ENCODE results near the gene STX4. TPM values are rescaled to one million over a fixed set of nuclear protein-coding genes. Genes with fewer than 3 reads are reported as not detected.

STX4 gene
- total RNA-seq, 1 experiment from 2014 or later = 26.0 TPM

DNA sequence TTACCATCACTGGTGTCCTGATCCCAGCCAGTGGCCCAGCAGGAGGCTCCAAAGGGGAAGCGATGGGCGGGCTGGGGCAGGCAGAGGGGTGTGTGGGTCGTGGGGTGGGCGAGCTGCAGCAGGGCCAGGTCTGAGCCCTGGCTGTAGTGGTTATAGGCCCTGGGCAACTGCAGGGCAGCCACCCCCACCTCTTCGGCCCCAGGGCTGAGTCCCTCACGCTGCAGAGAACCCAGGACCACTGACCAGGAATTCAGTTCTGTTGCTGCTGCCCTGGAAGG, 53.2 kb downstream of the STX4 start:
- Histone ChIP-seq H3K4me3 (replicated peaks in 1 of 2; ENCODE audit: low read depth in 1 of 2, low read length in 2 of 2) (no peak overlapping the region), H3K4me2 (ENCODE audit: low read length) (no peak overlapping the region), H3K79me2 (ENCODE audit: insufficient read depth, low read length) (peaks cover 9% of the 10 kb centered on the region; the same call in 1 of the 2 replicates), H3K27me3 (ENCODE audit: insufficient read depth, low read length) (no peaks in the 10 kb centered on the region), H3K9ac (ENCODE audit: low read length) (no peak overlapping the region), H3K4me1 (ENCODE audit: control insufficient read depth in 1 of 2, insufficient read depth in 2 of 2, low read length in 2 of 2) (peaks cover 0 to 11% of the 10 kb centered on the region in 2 experiments; a peak in 1 of 4 replicates), H4K20me1 (ENCODE audit: insufficient read depth) (no peaks in the 10 kb centered on the region), H3K9me2 (ENCODE audit: insufficient read depth) (no peaks in the 10 kb centered on the region), H3K36me3 (ENCODE audit: control insufficient read depth in 1 of 2, insufficient read depth in 2 of 2, low read length in 2 of 2) (peaks cover 0 to 14% of the 10 kb centered on the region in 2 experiments; a peak in 3 of 4 replicates), H3K27ac (ENCODE audit: low read depth, low read length) (no peak overlapping the region), H3K9me3 (ENCODE audit: control insufficient read depth in 1 of 2, insufficient read depth in 1 of 2, low read depth in 1 of 2, low read length in 2 of 2) (no peaks in the 10 kb centered on the region), H2AFZ (ENCODE audit: low read depth, low read length, poor library complexity, severe bottlenecking) (no peak overlapping the region)
- CTCF ChIA-PET = no interaction called here
- ATAC-seq = no peak
- RAD21 ChIA-PET (ENCODE audit: low non-redundant PET in 1 of 2, low total read pairs in 2 of 2, uncharacterized antibody in 2 of 2, unreplicated experiment in 2 of 2) = no interaction called here
- no TSS peak for BruUV-seq (replicated peaks)
- no peak for DNase-seq (ENCODE audit: low read depth, low spot score)
- intact Hi-C loops (cut with micrococcal nuclease) = no loop called here
- POLR2A ChIA-PET = no interaction called here
- TF ChIP-seq, protein P1, sequence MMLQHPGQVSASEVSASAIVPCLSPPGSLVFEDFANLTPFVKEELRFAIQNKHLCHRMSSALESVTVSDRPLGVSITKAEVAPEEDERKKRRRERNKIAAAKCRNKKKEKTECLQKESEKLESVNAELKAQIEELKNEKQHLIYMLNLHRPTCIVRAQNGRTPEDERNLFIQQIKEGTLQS (IDR thresholded peaks at IDR 0.05) = no peak
- TF ChIP-seq EGR1 (IDR thresholded peaks at IDR 0.05; ENCODE audit: low read depth) = no peak
- no peak for TF ChIP-seq CEBPB (IDR thresholded peaks at IDR 0.05; ENCODE audit: low read depth)
- TF ChIP-seq, protein P2, sequence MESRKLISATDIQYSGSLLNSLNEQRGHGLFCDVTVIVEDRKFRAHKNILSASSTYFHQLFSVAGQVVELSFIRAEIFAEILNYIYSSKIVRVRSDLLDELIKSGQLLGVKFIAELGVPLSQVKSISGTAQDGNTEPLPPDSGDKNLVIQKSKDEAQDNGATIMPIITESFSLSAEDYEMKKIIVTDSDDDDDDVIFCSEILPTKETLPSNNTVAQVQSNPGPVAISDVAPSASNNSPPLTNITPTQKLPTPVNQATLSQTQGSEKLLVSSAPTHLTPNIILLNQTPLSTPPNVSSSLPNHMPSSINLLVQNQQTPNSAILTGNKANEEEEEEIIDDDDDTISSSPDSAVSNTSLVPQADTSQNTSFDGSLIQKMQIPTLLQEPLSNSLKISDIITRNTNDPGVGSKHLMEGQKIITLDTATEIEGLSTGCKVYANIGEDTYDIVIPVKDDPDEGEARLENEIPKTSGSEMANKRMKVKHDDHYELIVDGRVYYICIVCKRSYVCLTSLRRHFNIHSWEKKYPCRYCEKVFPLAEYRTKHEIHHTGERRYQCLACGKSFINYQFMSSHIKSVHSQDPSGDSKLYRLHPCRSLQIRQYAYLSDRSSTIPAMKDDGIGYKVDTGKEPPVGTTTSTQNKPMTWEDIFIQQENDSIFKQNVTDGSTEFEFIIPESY (IDR thresholded peaks at IDR 0.05; ENCODE audit: extremely low read depth, insufficient replicate concordance, low read length) = no peak
- TF ChIP-seq SIN3A (IDR thresholded peaks at IDR 0.05; ENCODE audit: low read depth) = no peak
- no peak for TF ChIP-seq YY1 (IDR thresholded peaks at IDR 0.05; ENCODE audit: extremely low read depth, insufficient replicate concordance, low read depth, low read length)
- TF ChIP-seq JUND (IDR thresholded peaks at IDR 0.05) = no peak
- TF ChIP-seq, protein P3, sequence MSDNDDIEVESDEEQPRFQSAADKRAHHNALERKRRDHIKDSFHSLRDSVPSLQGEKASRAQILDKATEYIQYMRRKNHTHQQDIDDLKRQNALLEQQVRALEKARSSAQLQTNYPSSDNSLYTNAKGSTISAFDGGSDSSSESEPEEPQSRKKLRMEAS (IDR thresholded peaks at IDR 0.05) = no peak
- no peak for TF ChIP-seq EZH2phosphoT487 (IDR thresholded peaks at IDR 0.05; ENCODE audit: borderline replicate concordance)
- no peak for TF ChIP-seq SP1 (IDR thresholded peaks at IDR 0.05; ENCODE audit: low read depth)
- TF ChIP-seq EZH2 (IDR thresholded peaks at IDR 0.05) = no peak
- no peak for TF ChIP-seq FOSL1 (IDR thresholded peaks at IDR 0.05; ENCODE audit: low read depth)
- no peak for TF ChIP-seq SRF (IDR thresholded peaks at IDR 0.05; ENCODE audit: low read depth)
- TF ChIP-seq TCF7L2 (IDR thresholded peaks at IDR 0.05; ENCODE audit: borderline replicate concordance, extremely low read depth, insufficient read depth, insufficient read length) = no peak
- TF ChIP-seq, protein P4, sequence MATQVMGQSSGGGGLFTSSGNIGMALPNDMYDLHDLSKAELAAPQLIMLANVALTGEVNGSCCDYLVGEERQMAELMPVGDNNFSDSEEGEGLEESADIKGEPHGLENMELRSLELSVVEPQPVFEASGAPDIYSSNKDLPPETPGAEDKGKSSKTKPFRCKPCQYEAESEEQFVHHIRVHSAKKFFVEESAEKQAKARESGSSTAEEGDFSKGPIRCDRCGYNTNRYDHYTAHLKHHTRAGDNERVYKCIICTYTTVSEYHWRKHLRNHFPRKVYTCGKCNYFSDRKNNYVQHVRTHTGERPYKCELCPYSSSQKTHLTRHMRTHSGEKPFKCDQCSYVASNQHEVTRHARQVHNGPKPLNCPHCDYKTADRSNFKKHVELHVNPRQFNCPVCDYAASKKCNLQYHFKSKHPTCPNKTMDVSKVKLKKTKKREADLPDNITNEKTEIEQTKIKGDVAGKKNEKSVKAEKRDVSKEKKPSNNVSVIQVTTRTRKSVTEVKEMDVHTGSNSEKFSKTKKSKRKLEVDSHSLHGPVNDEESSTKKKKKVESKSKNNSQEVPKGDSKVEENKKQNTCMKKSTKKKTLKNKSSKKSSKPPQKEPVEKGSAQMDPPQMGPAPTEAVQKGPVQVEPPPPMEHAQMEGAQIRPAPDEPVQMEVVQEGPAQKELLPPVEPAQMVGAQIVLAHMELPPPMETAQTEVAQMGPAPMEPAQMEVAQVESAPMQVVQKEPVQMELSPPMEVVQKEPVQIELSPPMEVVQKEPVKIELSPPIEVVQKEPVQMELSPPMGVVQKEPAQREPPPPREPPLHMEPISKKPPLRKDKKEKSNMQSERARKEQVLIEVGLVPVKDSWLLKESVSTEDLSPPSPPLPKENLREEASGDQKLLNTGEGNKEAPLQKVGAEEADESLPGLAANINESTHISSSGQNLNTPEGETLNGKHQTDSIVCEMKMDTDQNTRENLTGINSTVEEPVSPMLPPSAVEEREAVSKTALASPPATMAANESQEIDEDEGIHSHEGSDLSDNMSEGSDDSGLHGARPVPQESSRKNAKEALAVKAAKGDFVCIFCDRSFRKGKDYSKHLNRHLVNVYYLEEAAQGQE (IDR thresholded peaks at IDR 0.05; ENCODE audit: low read depth) = no peak
- no peak for TF ChIP-seq ELF1 (IDR thresholded peaks at IDR 0.05; ENCODE audit: borderline replicate concordance, low read depth)
- TF ChIP-seq RAD21 (IDR thresholded peaks at IDR 0.05; ENCODE audit: low read depth) = no peak
- no peak for TF ChIP-seq POLR2A (IDR thresholded peaks at IDR 0.05; ENCODE audit: borderline replicate concordance, extremely low read depth, insufficient read depth, insufficient read length)
- no peak for TF ChIP-seq ZFX (IDR thresholded peaks at IDR 0.05)
